Measurements from ENCODE around the gene IRGQ. TPM values are rescaled to one million over a fixed set of nuclear protein-coding genes. Genes with fewer than 3 reads are reported as not detected.

The IRGQ gene, protein sequence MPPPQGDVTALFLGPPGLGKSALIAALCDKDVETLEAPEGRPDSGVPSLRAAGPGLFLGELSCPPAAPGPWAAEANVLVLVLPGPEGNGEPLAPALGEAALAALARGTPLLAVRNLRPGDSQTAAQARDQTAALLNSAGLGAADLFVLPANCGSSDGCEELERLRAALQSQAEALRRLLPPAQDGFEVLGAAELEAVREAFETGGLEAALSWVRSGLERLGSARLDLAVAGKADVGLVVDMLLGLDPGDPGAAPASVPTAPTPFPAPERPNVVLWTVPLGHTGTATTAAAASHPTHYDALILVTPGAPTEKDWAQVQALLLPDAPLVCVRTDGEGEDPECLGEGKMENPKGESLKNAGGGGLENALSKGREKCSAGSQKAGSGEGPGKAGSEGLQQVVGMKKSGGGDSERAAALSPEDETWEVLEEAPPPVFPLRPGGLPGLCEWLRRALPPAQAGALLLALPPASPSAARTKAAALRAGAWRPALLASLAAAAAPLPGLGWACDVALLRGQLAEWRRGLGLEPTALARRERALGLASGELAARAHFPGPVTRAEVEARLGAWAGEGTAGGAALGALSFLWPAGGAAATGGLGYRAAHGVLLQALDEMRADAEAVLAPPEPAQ
- total RNA-seq (2021) = 24.1 and 25.4 TPM in 2 replicates
- long read RNA-seq, full-length matches to known transcripts = 12 of 13 reads
- long read RNA-seq, partial matches to known transcripts = 0 of 13 reads
- long read RNA-seq, other reads (novel, unspliced or antisense) = 1 of 13 reads

DNA sequence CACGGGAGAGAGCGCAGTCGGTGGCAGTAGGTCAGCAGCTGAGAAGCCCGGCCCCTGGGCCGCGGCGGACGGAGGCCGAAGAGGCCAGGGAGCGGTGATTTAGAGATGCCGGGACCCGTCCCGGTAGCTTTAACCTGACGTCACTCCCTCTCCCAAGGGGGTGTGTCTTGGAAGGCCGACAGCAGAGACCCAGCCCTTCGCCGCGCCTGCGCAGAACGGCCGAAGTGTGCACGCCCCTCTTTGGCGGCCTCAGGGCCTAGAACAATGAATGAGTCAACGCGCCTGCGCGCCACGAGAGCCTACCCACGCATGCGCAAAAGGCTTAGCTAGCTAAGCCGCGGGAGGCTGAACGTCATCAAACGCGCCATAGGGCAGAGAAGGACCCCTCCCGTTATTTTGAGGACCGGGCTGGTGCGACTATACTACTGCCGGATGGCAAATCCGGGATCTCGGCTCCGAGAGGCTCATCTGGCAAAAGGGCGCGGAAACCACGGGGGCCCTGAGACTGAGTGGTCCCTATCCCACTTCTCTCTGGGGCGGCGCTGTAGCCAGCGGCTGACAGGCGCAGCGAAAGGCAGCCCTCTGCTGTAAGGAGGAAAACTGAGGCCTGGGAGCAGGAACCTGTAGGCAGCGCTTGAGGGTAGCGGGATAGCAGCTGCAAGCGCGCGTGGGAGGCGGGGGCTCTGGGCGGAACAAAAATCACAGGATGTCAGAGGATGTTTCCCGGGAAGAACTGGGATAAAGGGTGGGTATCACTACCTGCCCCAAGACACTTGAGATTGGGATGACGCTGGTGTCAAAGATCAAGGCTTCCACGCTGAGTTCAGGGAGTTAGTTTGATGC, at the start of gene IRGQ, which contains the start of gene ZNF576:
Gene IRGQ (minus strand): TSS at position 136 of the 843 bp plus-strand sequence. CDS start 796 bp downstream, outside the sequence.
Gene ZNF576 (plus strand): TSS at position 597 of the 843 bp plus-strand sequence. CDS start 514 bp downstream, outside the sequence.
- peaks cover 4% of the 10 kb centered on the region; the same call in 1 of the 2 replicates for H3K79me2 ChIP-seq (ENCODE audit: insufficient read depth, low read length)
- no peaks in the 10 kb centered on the region; a peak in 1 of 5 replicates for H3K9me3 Mint-ChIP-seq
- peak within 1 kb of the TSS; percentile 92 to 95 for H3K4me3 Mint-ChIP-seq
- no peak within 1 kb of the TSS for H3K56ac ChIP-seq (ENCODE audit: insufficient read length, low read depth, low read length)
- no peak within 1 kb of the TSS for H4K8ac ChIP-seq (replicated peaks; ENCODE audit: insufficient read length, low read depth, low read length)
- H3K27me3 ChIP-seq (ENCODE audit: insufficient read depth, low read length) = no peaks in the 10 kb centered on the region
- no peak within 1 kb of the TSS for H4K91ac ChIP-seq (ENCODE audit: insufficient read length, low read depth, low read length)
- peaks cover 13 to 37% (median 27%) of the 10 kb centered on the region in 3 experiments for H3K36me3 Mint-ChIP-seq (ENCODE audit: insufficient read depth in 1 of 3, low read depth in 3 of 3)
- H3K23me2 ChIP-seq (ENCODE audit: insufficient read length, low read depth, low read length, poor library complexity, severe bottlenecking) = peaks cover 20% of the 10 kb centered on the region
- DNase-seq = peak; percentile 100
- H4K20me1 ChIP-seq (ENCODE audit: control insufficient read depth, insufficient read depth, insufficient read length) = no peaks in the 10 kb centered on the region
- peak within 1 kb of the TSS; percentile 94 for H3K18ac ChIP-seq (ENCODE audit: insufficient read length, low read depth, low read length)
- H3K27me3 Mint-ChIP-seq (ENCODE audit: low read depth) = no peaks in the 10 kb centered on the region
- no peak within 1 kb of the TSS for H2BK12ac ChIP-seq (ENCODE audit: insufficient read length, low read depth, low read length)
- H3K4ac ChIP-seq (ENCODE audit: low read depth, low read length) = no peak within 1 kb of the TSS
- peak within 1 kb of the TSS; percentile 41 for H4K5ac ChIP-seq (ENCODE audit: insufficient read length, low read depth, low read length)
- H3K4me1 Mint-ChIP-seq = peaks cover 18 to 25% of the 10 kb centered on the region in 2 experiments
- no peak within 1 kb of the TSS for H2BK20ac ChIP-seq (ENCODE audit: low read depth, low read length, poor library complexity, severe bottlenecking)
- H3K14ac ChIP-seq (ENCODE audit: insufficient read depth, low read length) = peak within 1 kb of the TSS; percentile 26
- peak within 1 kb of the TSS; percentile 98 for H3K4me2 ChIP-seq (ENCODE audit: insufficient read depth, insufficient read length, low read length)
- no peak within 1 kb of the TSS for H2AFZ ChIP-seq (ENCODE audit: low read length)
- no peak within 1 kb of the TSS for H2BK5ac ChIP-seq (ENCODE audit: insufficient read length, low read length)
- peak within 1 kb of the TSS; percentile 84 for H3K9ac ChIP-seq (ENCODE audit: extremely low read depth, insufficient read length, low read length)
- peak within 1 kb of the TSS; percentile 96 to 99 (median 99) for H3K27ac Mint-ChIP-seq
- H3K9me3 ChIP-seq (ENCODE audit: control insufficient read depth, low read depth, low read length) = no peaks in the 10 kb centered on the region
- 0 out of 2 replicates have a peak, but pooled peaks cover 3% of the 10 kb centered on the region for H3K4me1 ChIP-seq (ENCODE audit: insufficient read depth, low read length)
- H2BK120ac ChIP-seq (ENCODE audit: low read depth, low read length, poor library complexity, severe bottlenecking) = no peak within 1 kb of the TSS
- H2AK5ac ChIP-seq (ENCODE audit: insufficient read length, low read length) = no peak within 1 kb of the TSS
- TF ChIP-seq, protein P1, sequence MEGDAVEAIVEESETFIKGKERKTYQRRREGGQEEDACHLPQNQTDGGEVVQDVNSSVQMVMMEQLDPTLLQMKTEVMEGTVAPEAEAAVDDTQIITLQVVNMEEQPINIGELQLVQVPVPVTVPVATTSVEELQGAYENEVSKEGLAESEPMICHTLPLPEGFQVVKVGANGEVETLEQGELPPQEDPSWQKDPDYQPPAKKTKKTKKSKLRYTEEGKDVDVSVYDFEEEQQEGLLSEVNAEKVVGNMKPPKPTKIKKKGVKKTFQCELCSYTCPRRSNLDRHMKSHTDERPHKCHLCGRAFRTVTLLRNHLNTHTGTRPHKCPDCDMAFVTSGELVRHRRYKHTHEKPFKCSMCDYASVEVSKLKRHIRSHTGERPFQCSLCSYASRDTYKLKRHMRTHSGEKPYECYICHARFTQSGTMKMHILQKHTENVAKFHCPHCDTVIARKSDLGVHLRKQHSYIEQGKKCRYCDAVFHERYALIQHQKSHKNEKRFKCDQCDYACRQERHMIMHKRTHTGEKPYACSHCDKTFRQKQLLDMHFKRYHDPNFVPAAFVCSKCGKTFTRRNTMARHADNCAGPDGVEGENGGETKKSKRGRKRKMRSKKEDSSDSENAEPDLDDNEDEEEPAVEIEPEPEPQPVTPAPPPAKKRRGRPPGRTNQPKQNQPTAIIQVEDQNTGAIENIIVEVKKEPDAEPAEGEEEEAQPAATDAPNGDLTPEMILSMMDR (conservative IDR thresholded peaks at IDR 0.05) = no peak; the same call in 2 of the 3 replicates
- H3K23ac ChIP-seq (ENCODE audit: insufficient read length, low read depth, low read length) = no peak within 1 kb of the TSS
- WGBS (ENCODE audit: extremely low coverage, insufficient read length, low lambda C conversion rate) = no CpG with 5 or more reads among the region's 60 CpGs
- no peak within 1 kb of the TSS for H3T11ph ChIP-seq (ENCODE audit: low read length)
- peak within 1 kb of the TSS; percentile 11 for H3K27ac ChIP-seq (ENCODE audit: insufficient read length, low read depth, low read length)
- no peaks in the 10 kb centered on the region for H3K79me1 ChIP-seq (ENCODE audit: insufficient read depth, low read depth, low read length, poor library complexity, severe bottlenecking)
- H2BK15ac ChIP-seq (ENCODE audit: low read depth, low read length) = no peak within 1 kb of the TSS
